ENCODE results near the gene MT4.

Gene MT4

DNA sequence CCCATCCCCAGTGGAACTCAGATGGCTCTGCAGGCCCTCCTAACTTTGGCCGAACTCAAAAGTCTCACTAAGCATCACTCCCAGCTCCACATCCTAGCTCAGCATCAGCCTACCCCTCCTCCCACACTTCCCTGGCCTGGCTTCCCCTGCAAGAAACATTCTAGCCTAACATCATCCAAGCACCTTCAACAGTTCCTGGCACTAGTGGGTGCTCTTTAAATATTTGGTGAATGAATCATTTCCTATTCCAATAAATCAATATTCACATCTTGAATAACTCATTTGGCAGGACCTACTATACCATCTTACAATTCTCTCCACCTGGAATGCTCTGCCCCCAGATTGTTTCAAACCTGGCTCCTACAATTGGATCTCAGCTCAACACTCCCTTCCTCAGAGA lies 34.0 kb upstream of the MT4 start:
- no peaks in the 10 kb centered on the region for H3K36me3 ChIP-seq (ENCODE audit: control insufficient read depth in 2 of 2, insufficient read depth in 1 of 2, low read length in 2 of 2)
- H3K27ac ChIP-seq (ENCODE audit: extremely low read depth, low read depth, low read length) = no peak overlapping the region
- no peaks in the 10 kb centered on the region for H3K4me1 ChIP-seq (ENCODE audit: control insufficient read depth, insufficient read depth, low read length)
- ChIA-PET CTCF (interaction anchor here (0.6 to 0.9 kb wide), 3 partner anchors 13 to 524 kb away, joined by 3 to 4 read pairs (median 4); no protein-coding TSS in a partner anchor), POLR2A (no interaction called here)
- no peak for TF ChIP-seq ZNF24 (tag by site-specific recombination; IDR thresholded peaks at IDR 0.05)
- TF ChIP-seq ZFHX2 (tag by site-specific recombination; conservative IDR thresholded peaks at IDR 0.05) = 0 out of 2 replicates have a peak, but pooled peaks have one; percentile 7
- TF ChIP-seq HOXD13 (CRISPR knock-in tag; IDR thresholded peaks at IDR 0.05; ENCODE audit: borderline replicate concordance) = no peak
- no peak for TF ChIP-seq ZNF114 (tag by site-specific recombination; IDR thresholded peaks at IDR 0.05)
- no peak for TF ChIP-seq ZNF521 (tag by site-specific recombination; IDR thresholded peaks at IDR 0.05)
- TF ChIP-seq ZNF670 (tag by site-specific recombination; IDR thresholded peaks at IDR 0.05; ENCODE audit: low read depth) = no peak
- no peak for TF ChIP-seq ZNF391 (tag by site-specific recombination; IDR thresholded peaks at IDR 0.05; ENCODE audit: borderline replicate concordance, low read depth)
- no peak overlapping the region for H3K4me3 ChIP-seq (ENCODE audit: low read depth, low read length)
- H3K9me3 ChIP-seq (ENCODE audit: control insufficient read depth, insufficient read depth, low read depth, low read length) = no peaks in the 10 kb centered on the region

DNA sequence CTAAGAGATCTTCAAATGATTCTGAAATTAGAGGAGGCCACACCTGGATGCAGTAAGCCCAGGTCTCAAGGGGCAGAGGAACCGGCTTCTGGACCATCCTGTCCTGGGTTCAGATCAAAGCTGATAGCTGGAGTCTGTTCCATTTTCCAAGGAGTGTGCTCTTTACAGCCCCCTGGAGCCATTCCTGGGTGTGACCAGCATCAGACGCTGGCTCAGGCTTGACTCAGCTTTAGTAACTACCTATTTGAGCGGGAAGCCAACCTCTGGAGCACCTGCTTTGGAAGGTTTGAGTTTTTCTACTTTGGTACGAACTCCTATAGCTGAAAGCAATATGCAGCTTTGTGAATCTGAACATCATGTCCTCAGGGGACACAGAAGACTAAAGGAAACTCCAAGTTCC lies 32.2 kb upstream of the MT4 start:
- ChIA-PET CTCF (interaction anchor here (0.5 to 0.8 kb wide), 4 partner anchors 20 to 169 kb away, joined by 3 read pairs; no protein-coding TSS in a partner anchor), POLR2A (no interaction called here)
- Histone ChIP-seq H3K36me3 (ENCODE audit: control insufficient read depth in 2 of 2, insufficient read depth in 1 of 2, low read length in 2 of 2) (no peaks in the 10 kb centered on the region), H3K9me3 (ENCODE audit: control insufficient read depth, insufficient read depth, low read depth, low read length) (no peaks in the 10 kb centered on the region), H3K4me1 (ENCODE audit: control insufficient read depth, insufficient read depth, low read length) (no peaks in the 10 kb centered on the region), H3K4me3 (ENCODE audit: low read depth, low read length) (no peak overlapping the region), H3K27ac (ENCODE audit: extremely low read depth, low read depth, low read length) (no peak overlapping the region)
- TF ChIP-seq TCF7L2 (IDR thresholded peaks at IDR 0.05; ENCODE audit: borderline replicate concordance, low read depth, low read length) (no peak), ZNF114 (tag by site-specific recombination; IDR thresholded peaks at IDR 0.05) (no peak), ZIC2 (tag by site-specific recombination; IDR thresholded peaks at IDR 0.05) (no peak), KLF8 (tag by site-specific recombination; IDR thresholded peaks at IDR 0.05) (no peak), ZBTB8A (tag by site-specific recombination; IDR thresholded peaks at IDR 0.05) (no peak), RBAK (tag by site-specific recombination; IDR thresholded peaks at IDR 0.05) (no peak), SALL2 (tag by site-specific recombination; IDR thresholded peaks at IDR 0.05; ENCODE audit: borderline replicate concordance) (no peak), ZNF37A (tag by site-specific recombination; IDR thresholded peaks at IDR 0.05) (no peak), ZNF354C (tag by site-specific recombination; IDR thresholded peaks at IDR 0.05; ENCODE audit: borderline replicate concordance, low read depth) (no peak), ZNF366 (tag by site-specific recombination; conservative IDR thresholded peaks at IDR 0.05) (no peak), PRDM1 (tag by site-specific recombination; IDR thresholded peaks at IDR 0.05) (no peak), ZNF221 (tag by site-specific recombination; IDR thresholded peaks at IDR 0.05; ENCODE audit: borderline replicate concordance) (no peak), ZNF514 (tag by site-specific recombination; IDR thresholded peaks at IDR 0.05) (no peak), KLF7 (tag by site-specific recombination; IDR thresholded peaks at IDR 0.05; ENCODE audit: borderline replicate concordance) (no peak), ZNF175 (tag by site-specific recombination; IDR thresholded peaks at IDR 0.05) (no peak)
- TF ChIP-seq, protein P1, sequence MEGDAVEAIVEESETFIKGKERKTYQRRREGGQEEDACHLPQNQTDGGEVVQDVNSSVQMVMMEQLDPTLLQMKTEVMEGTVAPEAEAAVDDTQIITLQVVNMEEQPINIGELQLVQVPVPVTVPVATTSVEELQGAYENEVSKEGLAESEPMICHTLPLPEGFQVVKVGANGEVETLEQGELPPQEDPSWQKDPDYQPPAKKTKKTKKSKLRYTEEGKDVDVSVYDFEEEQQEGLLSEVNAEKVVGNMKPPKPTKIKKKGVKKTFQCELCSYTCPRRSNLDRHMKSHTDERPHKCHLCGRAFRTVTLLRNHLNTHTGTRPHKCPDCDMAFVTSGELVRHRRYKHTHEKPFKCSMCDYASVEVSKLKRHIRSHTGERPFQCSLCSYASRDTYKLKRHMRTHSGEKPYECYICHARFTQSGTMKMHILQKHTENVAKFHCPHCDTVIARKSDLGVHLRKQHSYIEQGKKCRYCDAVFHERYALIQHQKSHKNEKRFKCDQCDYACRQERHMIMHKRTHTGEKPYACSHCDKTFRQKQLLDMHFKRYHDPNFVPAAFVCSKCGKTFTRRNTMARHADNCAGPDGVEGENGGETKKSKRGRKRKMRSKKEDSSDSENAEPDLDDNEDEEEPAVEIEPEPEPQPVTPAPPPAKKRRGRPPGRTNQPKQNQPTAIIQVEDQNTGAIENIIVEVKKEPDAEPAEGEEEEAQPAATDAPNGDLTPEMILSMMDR (tag by site-specific recombination; IDR thresholded peaks at IDR 0.05) = no peak
- TF ChIP-seq, protein P2, sequence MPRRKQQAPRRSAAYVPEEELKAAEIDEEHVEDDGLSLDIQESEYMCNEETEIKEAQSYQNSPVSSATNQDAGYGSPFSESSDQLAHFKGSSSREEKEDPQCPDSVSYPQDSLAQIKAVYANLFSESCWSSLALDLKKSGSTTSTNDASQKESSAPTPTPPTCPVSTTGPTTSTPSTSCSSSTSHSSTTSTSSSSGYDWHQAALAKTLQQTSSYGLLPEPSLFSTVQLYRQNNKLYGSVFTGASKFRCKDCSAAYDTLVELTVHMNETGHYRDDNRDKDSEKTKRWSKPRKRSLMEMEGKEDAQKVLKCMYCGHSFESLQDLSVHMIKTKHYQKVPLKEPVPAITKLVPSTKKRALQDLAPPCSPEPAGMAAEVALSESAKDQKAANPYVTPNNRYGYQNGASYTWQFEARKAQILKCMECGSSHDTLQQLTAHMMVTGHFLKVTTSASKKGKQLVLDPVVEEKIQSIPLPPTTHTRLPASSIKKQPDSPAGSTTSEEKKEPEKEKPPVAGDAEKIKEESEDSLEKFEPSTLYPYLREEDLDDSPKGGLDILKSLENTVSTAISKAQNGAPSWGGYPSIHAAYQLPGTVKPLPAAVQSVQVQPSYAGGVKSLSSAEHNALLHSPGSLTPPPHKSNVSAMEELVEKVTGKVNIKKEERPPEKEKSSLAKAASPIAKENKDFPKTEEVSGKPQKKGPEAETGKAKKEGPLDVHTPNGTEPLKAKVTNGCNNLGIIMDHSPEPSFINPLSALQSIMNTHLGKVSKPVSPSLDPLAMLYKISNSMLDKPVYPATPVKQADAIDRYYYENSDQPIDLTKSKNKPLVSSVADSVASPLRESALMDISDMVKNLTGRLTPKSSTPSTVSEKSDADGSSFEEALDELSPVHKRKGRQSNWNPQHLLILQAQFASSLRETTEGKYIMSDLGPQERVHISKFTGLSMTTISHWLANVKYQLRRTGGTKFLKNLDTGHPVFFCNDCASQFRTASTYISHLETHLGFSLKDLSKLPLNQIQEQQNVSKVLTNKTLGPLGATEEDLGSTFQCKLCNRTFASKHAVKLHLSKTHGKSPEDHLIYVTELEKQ (tag by site-specific recombination; IDR thresholded peaks at IDR 0.05; ENCODE audit: borderline replicate concordance) = no peak
- TF ChIP-seq, protein P3, sequence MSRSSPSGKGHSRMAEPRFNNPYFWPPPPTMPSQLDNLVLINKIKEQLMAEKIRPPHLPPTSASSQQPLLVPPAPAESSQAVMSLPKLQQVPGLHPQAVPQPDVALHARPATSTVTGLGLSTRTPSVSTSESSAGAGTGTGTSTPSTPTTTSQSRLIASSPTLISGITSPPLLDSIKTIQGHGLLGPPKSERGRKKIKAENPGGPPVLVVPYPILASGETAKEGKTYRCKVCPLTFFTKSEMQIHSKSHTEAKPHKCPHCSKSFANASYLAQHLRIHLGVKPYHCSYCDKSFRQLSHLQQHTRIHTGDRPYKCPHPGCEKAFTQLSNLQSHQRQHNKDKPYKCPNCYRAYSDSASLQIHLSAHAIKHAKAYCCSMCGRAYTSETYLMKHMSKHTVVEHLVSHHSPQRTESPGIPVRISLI (tag by site-specific recombination; IDR thresholded peaks at IDR 0.05) = no peak
- TF ChIP-seq, protein P4, sequence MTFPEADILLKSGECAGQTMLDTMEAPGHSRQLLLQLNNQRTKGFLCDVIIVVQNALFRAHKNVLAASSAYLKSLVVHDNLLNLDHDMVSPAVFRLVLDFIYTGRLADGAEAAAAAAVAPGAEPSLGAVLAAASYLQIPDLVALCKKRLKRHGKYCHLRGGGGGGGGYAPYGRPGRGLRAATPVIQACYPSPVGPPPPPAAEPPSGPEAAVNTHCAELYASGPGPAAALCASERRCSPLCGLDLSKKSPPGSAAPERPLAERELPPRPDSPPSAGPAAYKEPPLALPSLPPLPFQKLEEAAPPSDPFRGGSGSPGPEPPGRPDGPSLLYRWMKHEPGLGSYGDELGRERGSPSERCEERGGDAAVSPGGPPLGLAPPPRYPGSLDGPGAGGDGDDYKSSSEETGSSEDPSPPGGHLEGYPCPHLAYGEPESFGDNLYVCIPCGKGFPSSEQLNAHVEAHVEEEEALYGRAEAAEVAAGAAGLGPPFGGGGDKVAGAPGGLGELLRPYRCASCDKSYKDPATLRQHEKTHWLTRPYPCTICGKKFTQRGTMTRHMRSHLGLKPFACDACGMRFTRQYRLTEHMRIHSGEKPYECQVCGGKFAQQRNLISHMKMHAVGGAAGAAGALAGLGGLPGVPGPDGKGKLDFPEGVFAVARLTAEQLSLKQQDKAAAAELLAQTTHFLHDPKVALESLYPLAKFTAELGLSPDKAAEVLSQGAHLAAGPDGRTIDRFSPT (tag by site-specific recombination; IDR thresholded peaks at IDR 0.05) = no peak
